GM23338 (cell line): ENCODE results near the gene LMO1. TPM values are rescaled to one million over a fixed set of nuclear protein-coding genes. Genes with fewer than 3 reads are reported as not detected.

Experiments used
- ATAC-seq: fragments of 200-7000 bp; cut with Tn5 transposase; 3 replicates; pipeline ENCODE4 v1.9.1; 2020
- DNase-seq: peaks from one replicate; pipeline ENCODE4 v3.0.0-alpha.2; 2015; ENCODE audit warnings: low spot score
- H2AFZ ChIP-seq: fragments of 200-600 bp; sonication (generic); 2 replicates; pipeline ENCODE4 v1.8.0; 2016; ENCODE audit warnings: antibody characterized with exemption, mild to moderate bottlenecking, moderate library complexity
- H3F3A ChIP-seq: fragments of 200-600 bp; sonication (generic); replicated peaks from 2 replicates; pipeline ENCODE4 v1.8.0; 2017; ENCODE audit warnings: antibody characterized with exemption, mixed run types, low read depth
- H3K27ac ChIP-seq: fragments of 200-600 bp; sonication (generic); 2 replicates; pipeline ENCODE4 v1.6.1; 2016; ENCODE audit warnings: low read depth
- H3K27me3 ChIP-seq: fragments of 200-600 bp; sonication (generic); 2 replicates; pipeline ENCODE4 v1.8.0; 2016; ENCODE audit warnings: mild to moderate bottlenecking, mixed run types, moderate library complexity; ENCODE audit not compliant: insufficient read depth
- H3K36me3 ChIP-seq: fragments of 200-600 bp; sonication (generic); 2 replicates; pipeline ENCODE4 v1.8.0; 2016; ENCODE audit warnings: mild to moderate bottlenecking; ENCODE audit not compliant: insufficient read depth
- H3K4me1 ChIP-seq: fragments of 200-600 bp; sonication (generic); 2 replicates; pipeline ENCODE4 v1.8.0; 2016; ENCODE audit warnings: mild to moderate bottlenecking, moderate library complexity; ENCODE audit not compliant: insufficient read depth
- H3K4me2 ChIP-seq: fragments of 200-600 bp; sonication (generic); 2 replicates; pipeline ENCODE4 v1.7.1; 2017; ENCODE audit warnings: mixed run types
- H3K4me3 ChIP-seq: fragments of 200-600 bp; sonication (generic); 2 replicates; pipeline ENCODE4 v1.6.1; 2016; ENCODE audit warnings: mixed run types
- H3K79me2 ChIP-seq: fragments of 200-600 bp; sonication (generic); replicated peaks from 2 replicates; pipeline ENCODE4 v1.8.0; 2017; ENCODE audit warnings: mild to moderate bottlenecking; ENCODE audit not compliant: insufficient read depth
- H3K9me2 ChIP-seq: fragments of 200-600 bp; sonication (generic); 2 replicates; pipeline ENCODE4 v1.8.0; 2017; ENCODE audit not compliant: insufficient read depth
- H4K20me1 ChIP-seq: fragments of 200-600 bp; sonication (generic); replicated peaks from 2 replicates; pipeline ENCODE4 v1.8.0; 2017; ENCODE audit warnings: mild to moderate bottlenecking; ENCODE audit not compliant: insufficient read depth
- H3K27ac Mint-ChIP-seq: 2 replicates; pipeline ENCODE4 v1.8.0; 2020; ENCODE audit warnings: inconsistent platforms, mild to moderate bottlenecking, moderate library complexity, mixed read lengths
- H3K27me3 Mint-ChIP-seq: 3 replicates; pipeline ENCODE4 v1.8.0; 2022; ENCODE audit warnings: low read depth, mild to moderate bottlenecking, moderate library complexity, mixed read lengths, inconsistent platforms; ENCODE audit not compliant: insufficient read depth, poor library complexity
- H3K36me3 Mint-ChIP-seq: 3 replicates; pipeline ENCODE4 v1.8.0; 2021; ENCODE audit warnings: low read depth, mild to moderate bottlenecking, inconsistent platforms, moderate library complexity, mixed read lengths
- H3K4me1 Mint-ChIP-seq: 3 replicates; pipeline ENCODE4 v1.8.0; 2020; ENCODE audit warnings: mild to moderate bottlenecking, inconsistent platforms, mixed read lengths
- H3K4me3 Mint-ChIP-seq: 3 replicates; pipeline ENCODE4 v1.8.0; 2021; ENCODE audit warnings: moderate library complexity, mild to moderate bottlenecking, inconsistent platforms, mixed read lengths
- H3K9me3 Mint-ChIP-seq: 3 replicates; pipeline ENCODE4 v1.8.0; 2020; ENCODE audit warnings: moderate library complexity, mild to moderate bottlenecking, inconsistent platforms, mixed read lengths
- CREB1 ChIP-seq: fragments of 250-450 bp; sonication (Bioruptor Pico); IDR thresholded peaks from 2 replicates; pipeline ENCODE4 v1.5.0; 2020; ENCODE audit warnings: low read depth, mild to moderate bottlenecking, moderate library complexity
- EZH2 ChIP-seq: fragments of 200-600 bp; sonication (generic); IDR thresholded peaks from one replicate; pipeline ENCODE4 v1.8.0; 2017; ENCODE audit warnings: antibody characterized with exemption, mild to moderate bottlenecking, low read depth; ENCODE audit not compliant: unreplicated experiment
- EZH2phosphoT487 ChIP-seq: fragments of 200-600 bp; sonication (generic); IDR thresholded peaks from one replicate; pipeline ENCODE4 v1.8.1; 2018; ENCODE audit warnings: antibody characterized with exemption; ENCODE audit not compliant: unreplicated experiment
- JUNB ChIP-seq: IDR thresholded peaks from one replicate; pipeline ENCODE4 v1.6.1; 2016; ENCODE audit warnings: antibody characterized with exemption; ENCODE audit not compliant: unreplicated experiment
- NANOG ChIP-seq: IDR thresholded peaks from 2 replicates; pipeline ENCODE4 v1.6.1; 2016; ENCODE audit warnings: antibody characterized with exemption, borderline replicate concordance
- POLR2AphosphoS5 ChIP-seq: IDR thresholded peaks from 2 replicates; pipeline ENCODE4 v1.6.1; 2016; ENCODE audit warnings: antibody characterized with exemption, low read depth
- STAT1 ChIP-seq: IDR thresholded peaks from one replicate; pipeline ENCODE4 v1.6.1; 2016; ENCODE audit warnings: antibody characterized with exemption; ENCODE audit not compliant: unreplicated experiment
- ZNF114 ChIP-seq: fragments of 250-450 bp; sonication (Bioruptor Pico); IDR thresholded peaks from 2 replicates; pipeline ENCODE4 v1.5.0; 2020; ENCODE audit warnings: mild to moderate bottlenecking, moderate library complexity
- ZNF331 ChIP-seq: fragments of 250-450 bp; sonication (Bioruptor Pico); IDR thresholded peaks from 2 replicates; pipeline ENCODE4 v1.5.0; 2020; ENCODE audit warnings: low read depth, mild to moderate bottlenecking, moderate library complexity
- ZNF462 ChIP-seq: fragments of 250-450 bp; sonication (Bioruptor Pico); IDR thresholded peaks from 2 replicates; pipeline ENCODE4 v1.5.0; 2020; ENCODE audit warnings: mild to moderate bottlenecking, moderate library complexity
- polyA plus RNA-seq: library from polyadenylated mRNA; unstranded; fragments of >200 nt; fragmentation: Nextera tagmentation; extraction: Ambion mirVana; gene quantifications from 2 replicates; pipeline ENCODE4 v1.2.1, GENCODE V29; 2016
- total RNA-seq: library from RNA; depleted of rRNA; stranded (reverse); fragments of >200 nt; shearing (Covaris generic); gene quantifications from 2 replicates; pipeline ENCODE4 v1.2.3, GENCODE V29; 2014
- TF ChIP-seq, protein P1 (sequence below): IDR thresholded peaks from 2 replicates; pipeline ENCODE4 v1.6.1; 2016; ENCODE audit warnings: antibody characterized with exemption
- TF ChIP-seq, protein P2 (sequence below), 2 experiments: fragments of 200-600 bp in 1 of 2; sonication (generic) in 1 of 2; conservative IDR thresholded peaks; 2 replicates each; pipeline versions ENCODE4 v1.5.1 to v1.6.1; 2016 to 2017; ENCODE audit warnings: antibody characterized with exemption in 2 of 2, low read depth in 2 of 2, mild to moderate bottlenecking in 2 of 2, moderate library complexity in 1 of 2
- TF ChIP-seq, protein P3 (sequence below): IDR thresholded peaks from one replicate; pipeline ENCODE4 v1.6.1; 2018; ENCODE audit warnings: antibody characterized with exemption; ENCODE audit not compliant: unreplicated experiment

Gene LMO1
- total and polyA plus RNA-seq, 2 experiments from 2014 or later, result 0.40 TPM; not detected in 1

GRCh38 chr11:8213376-8213775 lies 50.3 kb downstream of the LMO1 start:
- Histone ChIP-seq H3K27me3 (no peaks in the 10 kb centered on the region), H4K20me1 (no peaks in the 10 kb centered on the region), H3K4me1 (no peaks in the 10 kb centered on the region), H3K4me3 (no peak overlapping the region), H3K27ac (no peak overlapping the region), H3K79me2 (no peaks in the 10 kb centered on the region), H3K4me2 (no peak overlapping the region), H3F3A (no peaks in the 10 kb centered on the region), H3K9me2 (0 out of 2 replicates have a peak, but pooled peaks cover 6% of the 10 kb centered on the region), H2AFZ (no peak overlapping the region), H3K36me3 (no peaks in the 10 kb centered on the region)
- TF ChIP-seq, protein P1, sequence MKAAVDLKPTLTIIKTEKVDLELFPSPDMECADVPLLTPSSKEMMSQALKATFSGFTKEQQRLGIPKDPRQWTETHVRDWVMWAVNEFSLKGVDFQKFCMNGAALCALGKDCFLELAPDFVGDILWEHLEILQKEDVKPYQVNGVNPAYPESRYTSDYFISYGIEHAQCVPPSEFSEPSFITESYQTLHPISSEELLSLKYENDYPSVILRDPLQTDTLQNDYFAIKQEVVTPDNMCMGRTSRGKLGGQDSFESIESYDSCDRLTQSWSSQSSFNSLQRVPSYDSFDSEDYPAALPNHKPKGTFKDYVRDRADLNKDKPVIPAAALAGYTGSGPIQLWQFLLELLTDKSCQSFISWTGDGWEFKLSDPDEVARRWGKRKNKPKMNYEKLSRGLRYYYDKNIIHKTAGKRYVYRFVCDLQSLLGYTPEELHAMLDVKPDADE, result no peak
- TF ChIP-seq CREB1 (no peak), ZNF114 (no peak), JUNB (no peak), POLR2AphosphoS5 (no peak), EZH2phosphoT487 (no peak), NANOG (no peak), ZNF331 (CRISPR knock-in tag) (no peak), STAT1 (no peak), ZNF462 (CRISPR knock-in tag) (no peak), EZH2 (no peak)
- TF ChIP-seq, protein P2, sequence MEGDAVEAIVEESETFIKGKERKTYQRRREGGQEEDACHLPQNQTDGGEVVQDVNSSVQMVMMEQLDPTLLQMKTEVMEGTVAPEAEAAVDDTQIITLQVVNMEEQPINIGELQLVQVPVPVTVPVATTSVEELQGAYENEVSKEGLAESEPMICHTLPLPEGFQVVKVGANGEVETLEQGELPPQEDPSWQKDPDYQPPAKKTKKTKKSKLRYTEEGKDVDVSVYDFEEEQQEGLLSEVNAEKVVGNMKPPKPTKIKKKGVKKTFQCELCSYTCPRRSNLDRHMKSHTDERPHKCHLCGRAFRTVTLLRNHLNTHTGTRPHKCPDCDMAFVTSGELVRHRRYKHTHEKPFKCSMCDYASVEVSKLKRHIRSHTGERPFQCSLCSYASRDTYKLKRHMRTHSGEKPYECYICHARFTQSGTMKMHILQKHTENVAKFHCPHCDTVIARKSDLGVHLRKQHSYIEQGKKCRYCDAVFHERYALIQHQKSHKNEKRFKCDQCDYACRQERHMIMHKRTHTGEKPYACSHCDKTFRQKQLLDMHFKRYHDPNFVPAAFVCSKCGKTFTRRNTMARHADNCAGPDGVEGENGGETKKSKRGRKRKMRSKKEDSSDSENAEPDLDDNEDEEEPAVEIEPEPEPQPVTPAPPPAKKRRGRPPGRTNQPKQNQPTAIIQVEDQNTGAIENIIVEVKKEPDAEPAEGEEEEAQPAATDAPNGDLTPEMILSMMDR (conservative IDR thresholded peaks at IDR 0.05; ENCODE audit: low read depth in 2 of 2), result no peak
- TF ChIP-seq, protein P3, sequence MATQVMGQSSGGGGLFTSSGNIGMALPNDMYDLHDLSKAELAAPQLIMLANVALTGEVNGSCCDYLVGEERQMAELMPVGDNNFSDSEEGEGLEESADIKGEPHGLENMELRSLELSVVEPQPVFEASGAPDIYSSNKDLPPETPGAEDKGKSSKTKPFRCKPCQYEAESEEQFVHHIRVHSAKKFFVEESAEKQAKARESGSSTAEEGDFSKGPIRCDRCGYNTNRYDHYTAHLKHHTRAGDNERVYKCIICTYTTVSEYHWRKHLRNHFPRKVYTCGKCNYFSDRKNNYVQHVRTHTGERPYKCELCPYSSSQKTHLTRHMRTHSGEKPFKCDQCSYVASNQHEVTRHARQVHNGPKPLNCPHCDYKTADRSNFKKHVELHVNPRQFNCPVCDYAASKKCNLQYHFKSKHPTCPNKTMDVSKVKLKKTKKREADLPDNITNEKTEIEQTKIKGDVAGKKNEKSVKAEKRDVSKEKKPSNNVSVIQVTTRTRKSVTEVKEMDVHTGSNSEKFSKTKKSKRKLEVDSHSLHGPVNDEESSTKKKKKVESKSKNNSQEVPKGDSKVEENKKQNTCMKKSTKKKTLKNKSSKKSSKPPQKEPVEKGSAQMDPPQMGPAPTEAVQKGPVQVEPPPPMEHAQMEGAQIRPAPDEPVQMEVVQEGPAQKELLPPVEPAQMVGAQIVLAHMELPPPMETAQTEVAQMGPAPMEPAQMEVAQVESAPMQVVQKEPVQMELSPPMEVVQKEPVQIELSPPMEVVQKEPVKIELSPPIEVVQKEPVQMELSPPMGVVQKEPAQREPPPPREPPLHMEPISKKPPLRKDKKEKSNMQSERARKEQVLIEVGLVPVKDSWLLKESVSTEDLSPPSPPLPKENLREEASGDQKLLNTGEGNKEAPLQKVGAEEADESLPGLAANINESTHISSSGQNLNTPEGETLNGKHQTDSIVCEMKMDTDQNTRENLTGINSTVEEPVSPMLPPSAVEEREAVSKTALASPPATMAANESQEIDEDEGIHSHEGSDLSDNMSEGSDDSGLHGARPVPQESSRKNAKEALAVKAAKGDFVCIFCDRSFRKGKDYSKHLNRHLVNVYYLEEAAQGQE, result no peak
- Mint-ChIP-seq H3K4me3 (no peak overlapping the region), H3K4me1 (peaks cover 3% of the 10 kb centered on the region; the same call in 1 of the 3 replicates), H3K27ac (no peak overlapping the region), H3K27me3 (peaks cover 5% of the 10 kb centered on the region), H3K36me3 (no peaks in the 10 kb centered on the region), H3K9me3 (no peaks in the 10 kb centered on the region)
- DNase-seq, result no peak
- ATAC-seq, result no peak
